HEK293T (cell line): ENCODE measurements around the gene ADK.

Experiments
- ARNT ChIP-seq: fragments of 450-650 bp; IDR thresholded peaks from 2 replicates; pipeline ENCODE4 v1.6.1; 2017; ENCODE audit warnings: mild to moderate bottlenecking
- BHLHE40 ChIP-seq: fragments of 450-650 bp; IDR thresholded peaks from 2 replicates; pipeline ENCODE4 v1.6.1; 2016; ENCODE audit warnings: mild to moderate bottlenecking, moderate library complexity, borderline replicate concordance
- FOXK2 ChIP-seq: fragments of 450-650 bp; IDR thresholded peaks from 2 replicates; pipeline ENCODE4 v1.6.1; 2016; ENCODE audit warnings: mild to moderate bottlenecking
- FOXM1 ChIP-seq: fragments of 450-650 bp; IDR thresholded peaks from 2 replicates; pipeline ENCODE4 v1.6.1; 2017; ENCODE audit warnings: mild to moderate bottlenecking, borderline replicate concordance
- NFRKB ChIP-seq: fragments of 450-650 bp; IDR thresholded peaks from 2 replicates; pipeline ENCODE4 v1.6.1; 2016; ENCODE audit warnings: mild to moderate bottlenecking, moderate library complexity
- SUZ12 ChIP-seq: fragments of 450-650 bp; IDR thresholded peaks from 2 replicates; pipeline ENCODE4 v1.6.1; 2016; ENCODE audit warnings: mild to moderate bottlenecking

DNA sequence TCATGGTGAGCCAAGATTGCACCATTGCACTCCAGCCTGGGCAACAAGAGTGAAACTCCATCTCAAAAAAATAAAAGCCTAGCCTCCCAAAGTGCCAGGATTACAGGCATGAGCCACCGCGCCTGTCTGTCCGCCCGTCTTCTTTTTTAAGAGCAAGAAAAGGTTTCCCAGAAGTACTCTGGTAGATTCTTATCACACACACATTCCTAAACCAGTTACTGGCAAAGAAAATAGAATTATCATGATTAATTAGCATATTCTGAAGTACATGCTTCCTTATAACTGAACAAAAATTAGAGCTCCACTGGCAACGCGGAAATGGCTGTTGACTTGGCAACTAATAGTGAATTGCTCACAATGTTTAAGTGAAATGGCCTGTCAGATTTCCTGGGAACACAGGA is 87.0 kb downstream of the ADK start:
- no peak for TF ChIP-seq BHLHE40
- no peak for TF ChIP-seq NFRKB
- no peak for TF ChIP-seq ARNT
- no peak for TF ChIP-seq FOXM1
- no peak for TF ChIP-seq SUZ12
- no peak for TF ChIP-seq FOXK2
